Measurements from ENCODE around the gene TSPAN9.

The TSPAN9 gene

DNA sequence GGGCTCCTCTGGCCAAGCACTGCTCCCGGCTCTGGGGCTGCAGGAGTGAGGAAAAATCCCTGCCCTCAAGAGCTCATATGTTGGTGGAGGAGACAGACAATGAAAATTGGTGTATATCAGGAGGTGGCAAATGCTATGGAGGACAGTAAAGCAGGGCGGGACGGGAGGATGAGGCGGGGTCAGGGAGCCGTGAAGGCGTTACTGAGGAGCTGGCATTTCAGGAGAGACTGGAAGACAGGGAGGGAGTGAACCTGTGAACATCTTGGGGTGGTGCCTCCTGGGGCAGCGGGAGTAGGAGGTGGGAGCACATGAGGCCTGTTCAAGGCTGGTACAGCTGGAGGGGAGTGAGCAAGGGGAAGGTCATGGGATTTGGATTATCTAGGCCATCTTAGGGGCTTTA, 26.6 kb downstream of the TSPAN9 start:
- DNase-seq (ENCODE audit: low spot score) = no peak
- TF ChIP-seq, protein P1, sequence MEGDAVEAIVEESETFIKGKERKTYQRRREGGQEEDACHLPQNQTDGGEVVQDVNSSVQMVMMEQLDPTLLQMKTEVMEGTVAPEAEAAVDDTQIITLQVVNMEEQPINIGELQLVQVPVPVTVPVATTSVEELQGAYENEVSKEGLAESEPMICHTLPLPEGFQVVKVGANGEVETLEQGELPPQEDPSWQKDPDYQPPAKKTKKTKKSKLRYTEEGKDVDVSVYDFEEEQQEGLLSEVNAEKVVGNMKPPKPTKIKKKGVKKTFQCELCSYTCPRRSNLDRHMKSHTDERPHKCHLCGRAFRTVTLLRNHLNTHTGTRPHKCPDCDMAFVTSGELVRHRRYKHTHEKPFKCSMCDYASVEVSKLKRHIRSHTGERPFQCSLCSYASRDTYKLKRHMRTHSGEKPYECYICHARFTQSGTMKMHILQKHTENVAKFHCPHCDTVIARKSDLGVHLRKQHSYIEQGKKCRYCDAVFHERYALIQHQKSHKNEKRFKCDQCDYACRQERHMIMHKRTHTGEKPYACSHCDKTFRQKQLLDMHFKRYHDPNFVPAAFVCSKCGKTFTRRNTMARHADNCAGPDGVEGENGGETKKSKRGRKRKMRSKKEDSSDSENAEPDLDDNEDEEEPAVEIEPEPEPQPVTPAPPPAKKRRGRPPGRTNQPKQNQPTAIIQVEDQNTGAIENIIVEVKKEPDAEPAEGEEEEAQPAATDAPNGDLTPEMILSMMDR (IDR thresholded peaks at IDR 0.05; ENCODE audit: extremely low read depth, missing control alignments) = no peak

DNA sequence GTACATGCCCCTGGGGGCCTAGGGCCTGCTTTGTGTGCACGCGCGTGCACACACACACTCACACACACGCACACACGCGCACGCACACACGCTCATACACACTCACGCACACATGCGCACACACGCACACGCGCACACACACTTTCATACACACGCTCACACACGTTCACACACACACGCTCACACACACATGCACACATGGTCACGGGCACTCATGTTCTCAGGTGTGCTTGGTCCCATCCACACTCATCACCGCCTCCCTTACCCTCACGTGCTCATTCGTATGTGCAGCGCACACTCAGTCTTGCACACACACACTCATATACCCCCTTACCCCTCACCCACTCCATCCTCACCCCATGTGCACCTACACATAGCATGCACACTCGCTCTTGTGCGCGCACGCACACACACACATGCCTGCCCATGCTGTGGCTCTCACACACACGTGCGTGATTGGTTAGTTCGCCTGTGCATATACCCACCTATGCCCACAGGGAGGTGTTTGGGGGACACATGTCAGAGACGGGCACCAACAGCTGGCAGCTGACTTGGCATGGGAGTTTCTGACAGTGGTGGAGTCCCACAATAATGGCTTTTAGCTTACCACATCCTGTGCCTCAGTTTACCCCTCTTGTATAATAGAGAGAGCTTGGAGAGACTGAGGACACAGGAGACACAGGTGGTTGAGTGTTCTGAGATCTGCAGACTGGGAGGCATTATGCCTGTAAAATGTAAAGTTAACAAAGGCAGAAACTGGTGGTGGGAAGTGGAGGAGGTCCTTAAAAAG, 28.7 kb downstream of the TSPAN9 start:
- TF ChIP-seq, protein P1 (IDR thresholded peaks at IDR 0.05; ENCODE audit: extremely low read depth, missing control alignments) = no peak
- no peak for DNase-seq (ENCODE audit: low spot score)

DNA sequence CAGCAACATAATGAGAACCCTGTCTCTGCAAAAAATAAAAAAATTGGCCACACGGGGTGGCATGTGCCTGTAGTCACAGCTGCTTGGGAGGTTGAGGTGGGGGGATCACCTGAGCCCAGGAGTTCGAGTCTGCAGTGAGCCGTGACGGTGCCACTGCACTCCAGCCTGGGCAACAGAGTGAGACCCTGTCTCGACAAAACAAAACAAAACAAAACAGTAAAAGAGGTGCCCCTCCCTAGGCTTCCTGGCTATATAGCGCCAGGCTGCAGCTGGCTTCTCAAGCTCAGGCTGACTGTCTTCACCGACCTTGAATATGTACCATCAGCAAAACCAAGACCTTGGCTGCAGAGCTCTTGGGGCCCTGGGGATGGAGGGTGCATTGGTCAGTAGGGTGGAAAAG, 29.4 kb downstream of the TSPAN9 start:
- DNase-seq (ENCODE audit: low spot score) = no peak
- TF ChIP-seq, protein P1 (IDR thresholded peaks at IDR 0.05; ENCODE audit: extremely low read depth, missing control alignments) = no peak

DNA sequence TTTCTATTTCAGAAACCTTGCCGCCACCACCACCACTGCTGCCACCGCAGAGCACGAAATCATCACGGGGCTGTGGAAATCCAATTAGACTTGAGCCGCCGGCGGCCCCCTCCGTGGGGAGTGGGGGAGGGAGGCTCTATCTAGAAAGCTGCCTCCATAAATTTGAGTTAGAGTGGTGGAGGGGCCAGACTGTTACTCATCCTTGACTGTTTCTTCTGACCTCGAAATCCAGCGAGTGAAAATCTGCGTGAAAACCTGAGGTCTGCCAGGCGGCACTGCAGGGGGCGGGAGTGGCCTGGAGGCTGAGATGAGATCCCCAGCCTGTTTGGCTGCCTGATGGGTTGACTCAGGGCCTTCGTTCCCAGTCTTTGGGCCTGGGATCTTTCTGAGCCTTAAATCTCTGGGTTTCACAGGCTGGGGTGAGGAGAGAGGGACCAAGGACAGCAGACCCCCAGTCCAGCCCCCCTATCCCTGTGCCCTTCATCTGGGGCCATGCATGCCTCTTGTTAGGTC, 29.9 kb downstream of the TSPAN9 start:
- TF ChIP-seq, protein P1 (IDR thresholded peaks at IDR 0.05; ENCODE audit: extremely low read depth, missing control alignments) = no peak
- DNase-seq (ENCODE audit: low spot score) = no peak

DNA sequence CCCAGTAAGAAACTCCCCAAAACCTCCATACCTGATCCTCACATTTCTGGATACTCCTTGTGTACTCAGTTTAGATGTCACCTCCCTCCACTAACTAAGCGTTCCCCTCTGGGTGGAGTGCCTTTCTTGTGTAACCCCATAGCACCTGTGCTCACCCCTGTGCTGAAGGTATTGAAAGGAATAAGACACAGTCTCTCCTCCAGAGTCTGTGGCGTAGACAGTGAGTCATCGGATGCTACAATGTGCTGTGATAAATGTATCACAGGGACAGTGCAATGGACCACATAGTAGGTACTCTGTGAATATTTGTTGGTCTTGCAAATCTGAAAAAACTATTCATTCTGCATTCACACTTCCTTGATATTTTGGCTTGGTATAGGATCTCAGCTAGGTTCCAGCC, 30.8 kb downstream of the TSPAN9 start:
- DNase-seq (ENCODE audit: low spot score) = no peak
- TF ChIP-seq, protein P1 (IDR thresholded peaks at IDR 0.05; ENCODE audit: extremely low read depth, missing control alignments) = no peak

DNA sequence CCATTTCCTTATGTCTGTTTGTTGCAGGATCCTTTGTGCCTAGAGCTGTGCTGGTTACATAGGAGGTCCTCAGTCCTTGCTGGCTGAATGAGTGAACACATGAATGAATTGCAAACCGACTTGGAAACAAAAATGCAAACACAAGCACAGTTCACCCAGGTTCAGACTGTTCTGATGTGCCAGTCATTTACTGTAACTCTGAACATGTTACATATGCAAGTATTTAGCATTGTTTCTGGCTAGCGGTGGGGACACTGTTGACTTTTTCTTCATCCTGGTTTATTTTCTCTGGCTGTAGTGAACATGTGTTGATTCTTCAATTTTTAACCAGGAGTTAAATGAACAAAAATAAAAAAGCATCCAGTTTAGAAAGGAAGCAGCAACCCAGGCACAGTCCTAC, 33.4 kb downstream of the TSPAN9 start:
- TF ChIP-seq, protein P1 (IDR thresholded peaks at IDR 0.05; ENCODE audit: extremely low read depth, missing control alignments) = no peak

DNA sequence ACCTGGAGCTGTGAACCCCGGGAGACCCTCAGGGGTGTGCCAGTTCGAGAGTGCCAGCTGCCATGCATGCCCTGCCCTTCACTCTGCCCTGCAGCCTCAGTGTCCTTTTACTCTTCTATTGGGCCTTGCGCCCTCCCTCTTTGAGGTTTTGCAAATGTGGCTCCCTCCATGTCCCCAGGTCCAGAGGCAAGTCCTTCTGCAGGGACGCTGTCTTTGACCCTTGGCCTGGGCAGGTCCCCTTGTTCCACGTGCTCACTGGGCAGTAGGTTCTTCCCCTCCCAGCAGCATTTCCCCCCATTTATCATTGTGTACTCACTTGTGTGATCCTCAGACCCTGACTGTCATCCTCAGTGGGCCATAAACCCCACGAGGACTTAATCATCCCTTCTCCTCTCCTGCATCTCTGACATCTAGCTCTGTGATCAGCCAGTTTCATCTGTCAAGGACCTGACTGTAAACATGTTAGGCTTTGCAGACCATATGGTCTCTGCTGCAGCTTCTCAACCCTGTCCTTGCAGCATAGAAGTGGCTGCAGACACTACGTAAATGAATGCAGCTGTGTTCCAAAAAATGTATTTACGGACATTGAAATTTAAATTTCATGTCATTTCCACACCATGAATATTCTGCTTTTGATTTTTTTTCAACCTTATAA, 36.6 kb downstream of the TSPAN9 start:
- no peak for DNase-seq (ENCODE audit: low spot score)
- TF ChIP-seq, protein P1 (IDR thresholded peaks at IDR 0.05; ENCODE audit: extremely low read depth, missing control alignments) = no peak

More for the DNA sequence above, 33.4 kb downstream of the TSPAN9 start:
- no peak for DNase-seq (ENCODE audit: low spot score)

All from GM20000 (cell line).